ENCODE data around the gene WAC. TPM values are rescaled to one million over a fixed set of nuclear protein-coding genes. Genes with fewer than 3 reads are reported as not detected.
"Not testable (repeated sequence)": the region's sequence is repeated elsewhere in the genome, so short reads cannot be mapped to it uniquely, and the experiment has no call there.

Gene WAC
- total RNA-seq, 4 donors from 2014 or later, result 107 to 117 (median 113) TPM

DNA sequence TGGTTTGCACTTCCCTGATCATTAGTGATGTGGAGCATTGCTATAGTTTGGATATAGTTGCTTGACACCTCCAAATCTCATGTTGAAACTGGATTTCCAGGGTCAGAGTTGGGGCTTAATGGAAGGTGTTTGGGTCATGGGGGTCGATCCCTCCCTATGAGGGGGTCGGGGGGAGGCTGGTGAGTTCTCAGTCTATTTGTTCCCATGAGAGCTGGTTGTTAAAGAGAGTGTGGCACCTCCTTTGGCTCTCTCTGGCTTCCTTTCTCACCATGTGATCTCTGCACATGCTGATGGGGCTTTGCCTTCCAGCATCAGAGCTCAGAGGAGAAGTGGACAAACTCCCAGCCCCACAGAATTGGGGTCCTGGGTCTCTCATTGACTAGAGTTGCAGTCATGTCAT, 107.6 kb downstream of the WAC start:
- ATAC-seq (ENCODE audit: low FRiP score), result no peak
- no peak for DNase-seq (ENCODE audit: low spot score)
- TF ChIP-seq, protein P1, sequence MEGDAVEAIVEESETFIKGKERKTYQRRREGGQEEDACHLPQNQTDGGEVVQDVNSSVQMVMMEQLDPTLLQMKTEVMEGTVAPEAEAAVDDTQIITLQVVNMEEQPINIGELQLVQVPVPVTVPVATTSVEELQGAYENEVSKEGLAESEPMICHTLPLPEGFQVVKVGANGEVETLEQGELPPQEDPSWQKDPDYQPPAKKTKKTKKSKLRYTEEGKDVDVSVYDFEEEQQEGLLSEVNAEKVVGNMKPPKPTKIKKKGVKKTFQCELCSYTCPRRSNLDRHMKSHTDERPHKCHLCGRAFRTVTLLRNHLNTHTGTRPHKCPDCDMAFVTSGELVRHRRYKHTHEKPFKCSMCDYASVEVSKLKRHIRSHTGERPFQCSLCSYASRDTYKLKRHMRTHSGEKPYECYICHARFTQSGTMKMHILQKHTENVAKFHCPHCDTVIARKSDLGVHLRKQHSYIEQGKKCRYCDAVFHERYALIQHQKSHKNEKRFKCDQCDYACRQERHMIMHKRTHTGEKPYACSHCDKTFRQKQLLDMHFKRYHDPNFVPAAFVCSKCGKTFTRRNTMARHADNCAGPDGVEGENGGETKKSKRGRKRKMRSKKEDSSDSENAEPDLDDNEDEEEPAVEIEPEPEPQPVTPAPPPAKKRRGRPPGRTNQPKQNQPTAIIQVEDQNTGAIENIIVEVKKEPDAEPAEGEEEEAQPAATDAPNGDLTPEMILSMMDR (IDR thresholded peaks at IDR 0.05), result no peak

DNA sequence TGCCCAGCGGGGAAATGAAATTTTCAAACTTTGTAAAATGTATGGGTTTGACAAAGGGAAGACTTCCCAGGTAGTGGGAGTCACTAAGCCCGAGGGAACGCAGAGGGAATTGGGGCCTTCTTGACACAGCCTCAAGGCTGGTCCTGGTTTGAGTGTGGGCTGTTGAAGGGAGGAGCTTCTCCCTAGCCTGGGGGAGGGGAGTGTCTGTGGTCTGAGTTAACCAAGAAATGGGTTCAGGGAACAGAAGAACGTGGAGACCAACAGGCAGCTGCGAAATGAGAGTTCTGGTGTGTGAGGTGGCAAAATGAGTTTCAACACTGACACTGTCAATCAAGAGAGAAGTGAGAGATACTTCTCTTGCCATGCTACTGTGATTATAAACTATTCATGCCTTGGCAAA, 111.7 kb downstream of the WAC start:
- TF ChIP-seq, protein P1 (IDR thresholded peaks at IDR 0.05), result no peak
- DNase-seq (ENCODE audit: low spot score) (no peak), ATAC-seq (ENCODE audit: low FRiP score) (no peak)

DNA sequence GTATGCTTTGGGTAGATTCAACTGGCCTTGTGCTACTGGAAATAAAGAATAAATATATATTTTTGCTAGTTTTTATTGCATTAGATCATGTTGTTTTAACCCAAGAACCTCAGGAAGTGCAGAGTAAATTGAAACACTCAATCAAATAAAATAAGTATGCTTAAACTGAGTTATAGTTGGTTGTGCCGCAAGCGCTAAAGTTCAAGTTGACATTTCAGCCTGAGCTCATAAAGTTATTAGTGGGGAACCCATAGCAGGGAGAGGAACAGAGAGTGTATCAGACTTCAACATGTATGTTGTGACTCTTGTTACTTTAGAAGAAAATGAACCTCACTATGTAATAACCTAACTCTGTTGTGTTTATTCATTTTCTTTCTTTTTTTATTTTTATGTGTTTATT, 119.2 kb downstream of the WAC start:
- DNase-seq (ENCODE audit: low spot score), result no peak
- no peak for ATAC-seq (ENCODE audit: low FRiP score)
- TF ChIP-seq, protein P1 (IDR thresholded peaks at IDR 0.05), result no peak

DNA sequence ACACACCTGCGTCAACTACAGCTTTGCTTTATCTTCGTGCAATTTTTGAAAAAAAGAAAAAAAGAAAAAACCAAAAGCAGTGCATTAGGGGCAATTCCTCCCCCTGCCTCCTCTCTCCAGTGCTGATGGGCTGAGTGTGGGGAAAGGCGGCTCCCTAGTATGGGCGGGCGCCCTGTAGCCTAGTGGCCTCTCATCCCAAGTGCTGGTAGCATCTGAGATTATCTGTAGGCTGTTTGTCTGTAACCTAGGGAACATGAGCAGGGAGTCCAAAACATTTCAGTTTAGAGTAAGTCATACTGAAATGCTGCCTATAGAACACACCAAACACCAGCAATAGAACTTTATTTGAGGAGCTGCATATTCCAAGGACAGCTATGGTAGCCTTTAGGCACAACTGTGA, 119.8 kb downstream of the WAC start:
- ATAC-seq (ENCODE audit: low FRiP score) (no peak), DNase-seq (ENCODE audit: low spot score) (no peak)
- TF ChIP-seq, protein P1 (IDR thresholded peaks at IDR 0.05), result no peak

DNA sequence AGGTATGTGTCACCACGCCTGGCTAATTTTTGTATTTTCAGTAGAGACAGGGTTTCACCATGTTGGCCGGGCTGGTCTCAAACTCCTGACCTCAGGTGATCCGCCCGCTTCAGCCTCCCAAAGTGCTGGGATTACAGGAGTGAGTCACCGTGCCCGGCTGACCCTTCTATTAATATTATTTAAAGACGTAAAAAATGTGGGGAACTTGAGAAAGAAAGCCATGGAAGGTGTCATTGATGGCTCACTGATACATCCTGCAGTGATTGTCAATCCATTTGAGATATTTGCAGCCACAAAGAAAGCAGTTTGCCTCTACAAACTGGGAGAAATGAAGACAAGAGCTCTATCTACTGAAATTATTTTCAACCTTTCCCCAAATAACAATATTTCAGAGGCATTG, 125.9 kb downstream of the WAC start:
- DNase-seq (ENCODE audit: low spot score); ATAC-seq (ENCODE audit: low FRiP score): not testable (repeated sequence)

DNA sequence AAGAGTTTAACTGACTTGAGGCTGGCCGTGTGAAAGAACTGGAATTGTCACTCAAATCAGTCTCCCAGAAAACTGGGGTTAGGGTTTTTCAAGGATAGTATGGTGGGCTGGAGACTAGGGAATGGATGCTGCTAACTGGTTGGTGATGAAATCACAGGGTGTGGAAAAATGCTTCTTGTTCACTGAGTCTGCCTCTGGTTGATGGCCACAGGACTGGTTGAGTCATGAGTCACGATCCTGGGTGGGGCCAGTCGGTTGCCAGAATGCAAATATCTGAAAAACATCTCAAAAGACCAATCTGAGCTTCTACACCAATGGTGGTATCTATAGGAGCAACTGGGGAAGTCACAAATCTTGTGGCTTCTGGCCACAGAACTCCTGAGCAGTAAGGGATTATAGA, 128.1 kb downstream of the WAC start:
- TF ChIP-seq, protein P1 (IDR thresholded peaks at IDR 0.05), result no peak
- DNase-seq (ENCODE audit: low spot score) (no peak), ATAC-seq (ENCODE audit: low FRiP score) (peak; percentile 10)

DNA sequence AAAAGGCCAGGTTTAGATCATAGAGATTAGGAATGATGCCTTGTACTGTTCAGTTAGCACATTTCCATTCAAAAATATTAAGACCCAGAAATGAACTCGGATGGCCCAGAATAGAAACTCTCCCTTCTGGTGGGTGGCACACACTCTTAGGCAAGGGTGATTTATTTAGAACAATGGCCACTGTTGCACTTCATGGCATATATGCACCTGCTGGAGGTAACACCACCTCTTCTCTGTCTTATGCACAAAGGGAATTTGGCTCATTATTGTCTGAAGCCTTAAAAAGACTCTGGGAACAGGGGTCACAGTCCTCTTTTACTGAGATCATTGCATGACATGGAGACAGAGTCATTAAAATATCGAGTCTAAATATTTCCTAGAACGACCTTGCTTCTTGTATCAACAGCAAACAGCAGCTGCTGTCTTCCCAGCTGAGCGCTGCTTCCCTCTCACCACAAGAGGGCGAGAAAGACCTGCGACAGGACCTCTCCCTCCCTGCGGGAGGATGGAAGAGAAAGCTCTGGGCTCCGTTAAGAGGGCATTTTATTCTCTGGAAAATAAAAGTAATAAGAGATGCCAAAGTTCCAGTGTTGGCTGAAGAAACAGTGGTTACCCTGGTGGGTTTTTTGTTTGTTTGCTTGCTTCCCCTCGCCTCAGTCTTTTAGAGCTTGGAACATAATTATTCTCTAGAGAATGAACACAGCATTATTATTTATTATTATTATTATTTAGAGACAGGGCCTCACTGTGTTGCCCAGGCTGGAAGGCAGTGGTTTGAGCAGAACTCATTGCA, 130.9 kb downstream of the WAC start:
- DNase-seq (ENCODE audit: low spot score) (no peak), ATAC-seq (ENCODE audit: low FRiP score) (peak; percentile 64)
- TF ChIP-seq, protein P1 (IDR thresholded peaks at IDR 0.05), result peak in 2 of 3 donors; percentile 42 to 88
